Trophoblast cell (in vitro differentiated cells and primary cell): Measurements from ENCODE around the gene RNF212. TPM values are rescaled to one million over a fixed set of nuclear protein-coding genes. Genes with fewer than 3 reads are reported as not detected.

ENCODE experiments used
- DNase-seq, 2 donors: peaks; one replicate each; pipeline ENCODE4 v3.0.0-alpha.2; 2016
- H2AFZ ChIP-seq: 2 replicates; pipeline ENCODE4 v1.6.1; 2013; ENCODE audit warnings: low read length, moderate library complexity, mild to moderate bottlenecking; ENCODE audit not compliant: insufficient read depth, poor library complexity
- H2AK5ac ChIP-seq: 2 replicates; pipeline ENCODE4 v1.6.1; 2013; ENCODE audit warnings: mild to moderate bottlenecking, low read length
- H2BK120ac ChIP-seq: 2 replicates; pipeline ENCODE4 v1.6.1; 2013; ENCODE audit warnings: low read length, mild to moderate bottlenecking, moderate library complexity; ENCODE audit not compliant: insufficient read depth, poor library complexity
- H2BK12ac ChIP-seq: 2 replicates; pipeline ENCODE4 v1.6.1; 2013; ENCODE audit warnings: mild to moderate bottlenecking, low read length, moderate library complexity
- H2BK5ac ChIP-seq: 2 replicates; pipeline ENCODE4 v1.6.1; 2013; ENCODE audit warnings: low read length, low read depth, moderate library complexity, mild to moderate bottlenecking; ENCODE audit not compliant: poor library complexity
- H3K14ac ChIP-seq: 2 replicates; pipeline ENCODE4 v1.6.1; 2013; ENCODE audit warnings: mild to moderate bottlenecking, low read length
- H3K18ac ChIP-seq: 2 replicates; pipeline ENCODE4 v1.6.1; 2013; ENCODE audit warnings: mild to moderate bottlenecking, low read length
- H3K23ac ChIP-seq: 2 replicates; pipeline ENCODE4 v1.6.1; 2013; ENCODE audit warnings: low read length
- H3K27ac ChIP-seq: 2 replicates; pipeline ENCODE4 v1.5.1; 2013; ENCODE audit warnings: low read depth, mild to moderate bottlenecking, inconsistent platforms, low read length, moderate library complexity
- H3K27me3 ChIP-seq: 2 replicates; pipeline ENCODE4 v1.6.1; 2013; ENCODE audit warnings: inconsistent platforms, mild to moderate bottlenecking, low read length, moderate library complexity; ENCODE audit not compliant: insufficient read depth
- H3K36me3 ChIP-seq, 2 experiments: 1 replicate in 1 of 2; 2 replicates in 1 of 2; pipeline ENCODE4 v1.6.1; 2013; ENCODE audit warnings: low read length in 2 of 2, mild to moderate bottlenecking in 2 of 2, moderate library complexity in 1 of 2; ENCODE audit not compliant: insufficient read depth in 2 of 2, control insufficient read depth in 1 of 2
- H3K4ac ChIP-seq: 2 replicates; pipeline ENCODE4 v1.6.1; 2013; ENCODE audit warnings: low read depth, mild to moderate bottlenecking, low read length, moderate library complexity
- H3K4me1 ChIP-seq, 2 experiments: 1 replicate in 1 of 2; 2 replicates in 1 of 2; pipeline ENCODE4 v1.6.1; 2013; ENCODE audit warnings: low read length in 2 of 2, mild to moderate bottlenecking in 2 of 2, moderate library complexity in 1 of 2; ENCODE audit not compliant: insufficient read depth in 2 of 2, control insufficient read depth in 1 of 2
- H3K4me2 ChIP-seq: 2 replicates; pipeline ENCODE4 v1.6.1; 2013; ENCODE audit warnings: inconsistent platforms, mild to moderate bottlenecking, low read length, moderate library complexity
- H3K4me3 ChIP-seq: 2 replicates; pipeline ENCODE4 v1.5.1; 2013; ENCODE audit warnings: mild to moderate bottlenecking, low read depth, low read length, inconsistent platforms
- H3K79me1 ChIP-seq: one replicate; pipeline ENCODE4 v1.6.1; 2013; ENCODE audit warnings: low read length
- H3K79me2 ChIP-seq: 2 replicates; pipeline ENCODE4 v1.6.1; 2013; ENCODE audit warnings: low read length, mild to moderate bottlenecking; ENCODE audit not compliant: control insufficient read depth, insufficient read depth, poor library complexity
- H3K9ac ChIP-seq: 2 replicates; pipeline ENCODE4 v1.6.1; 2013; ENCODE audit warnings: mild to moderate bottlenecking, low read length
- H3K9me3 ChIP-seq: 2 replicates; pipeline ENCODE4 v1.6.1; 2013; ENCODE audit warnings: low read depth, mild to moderate bottlenecking, control low read depth, inconsistent platforms, low read length; ENCODE audit not compliant: insufficient read depth
- H4K12ac ChIP-seq: 2 replicates; pipeline ENCODE4 v1.6.1; 2013; ENCODE audit warnings: low read depth, mild to moderate bottlenecking, low read length, moderate library complexity
- H4K8ac ChIP-seq: 2 replicates; pipeline ENCODE4 v1.6.1; 2013; ENCODE audit warnings: low read depth, mild to moderate bottlenecking, low read length, moderate library complexity
- H4K91ac ChIP-seq: one replicate; pipeline ENCODE4 v1.6.1; 2013; ENCODE audit warnings: low read depth, mild to moderate bottlenecking, low read length, moderate library complexity
- WGBS: extraction: QIAGEN DNeasy Blood & Tissue Kit; methylation state at CpG from one replicate; pipeline ENCODE4 v1.1.7; 2013; ENCODE audit warnings: missing lambda C conversion rate; ENCODE audit not compliant: insufficient read length, insufficient coverage; ENCODE audit errors: extremely low coverage; 5-methylcytosine and 5-hydroxymethylcytosine counted together
- polyA plus RNA-seq: library from polyadenylated mRNA; stranded (reverse); fragments of 200-250 nt; gene quantifications from 2 replicates; pipeline ENCODE4 v1.2.3, GENCODE V29; 2013

The RNF212 gene
- polyA plus RNA-seq, result 0.48 and 0.62 TPM in 2 replicates

GRCh38 chr4:1113311-1114009 is at the start of gene RNF212:
Gene RNF212 (minus strand): TSS chr4:1113564. CDS start chr4:1113464, 100 bp downstream.
- Histone ChIP-seq H2BK5ac (no peak within 1 kb of the TSS), H3K18ac (no peak within 1 kb of the TSS), H3K36me3 (no peaks in the 10 kb centered on the region), H3K14ac (no peak within 1 kb of the TSS), H3K4me1 (peaks cover 0 to 2% of the 10 kb centered on the region in 2 experiments), H3K27ac (no peak within 1 kb of the TSS), H4K91ac (no peak within 1 kb of the TSS), H2AK5ac (no peak within 1 kb of the TSS), H3K4me2 (peak within 1 kb of the TSS; percentile 52), H4K8ac (no peak within 1 kb of the TSS), H3K27me3 (peaks cover 4% of the 10 kb centered on the region), H3K9ac (no peak within 1 kb of the TSS), H3K79me2 (no peaks in the 10 kb centered on the region), H3K23ac (no peak within 1 kb of the TSS), H3K9me3 (peaks cover 7% of the 10 kb centered on the region), H3K4ac (no peak within 1 kb of the TSS), H2BK12ac (no peak within 1 kb of the TSS), H2BK120ac (no peak within 1 kb of the TSS), H3K4me3 (peak within 1 kb of the TSS; percentile 39), H3K79me1 (no peaks in the 10 kb centered on the region), H2AFZ (no peak within 1 kb of the TSS), H4K12ac (no peak within 1 kb of the TSS)
- no CpG with 5 or more reads among the region's 72 CpGs for WGBS
- DNase-seq, result no peak

DNA sequence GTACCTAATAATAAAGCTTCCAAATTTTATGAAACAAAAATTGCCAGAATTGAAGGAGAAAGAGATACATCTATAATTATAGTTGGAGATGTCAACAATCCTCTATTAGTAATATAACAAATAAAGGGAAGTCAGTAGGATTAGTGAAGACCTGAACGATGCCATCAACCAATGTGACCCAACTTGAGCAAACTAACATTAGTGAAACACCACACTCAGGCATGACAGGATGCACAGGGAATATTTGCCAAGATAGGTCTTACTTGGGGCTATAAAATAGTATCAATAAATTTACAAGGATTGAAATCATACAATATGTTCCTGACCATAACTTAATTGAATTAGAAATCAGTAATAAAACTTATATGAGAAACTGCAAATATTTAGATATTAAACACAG is 47.0 kb upstream of the RNF212 start:
- H3K9me3 ChIP-seq, result peaks cover 9% of the 10 kb centered on the region

DNA sequence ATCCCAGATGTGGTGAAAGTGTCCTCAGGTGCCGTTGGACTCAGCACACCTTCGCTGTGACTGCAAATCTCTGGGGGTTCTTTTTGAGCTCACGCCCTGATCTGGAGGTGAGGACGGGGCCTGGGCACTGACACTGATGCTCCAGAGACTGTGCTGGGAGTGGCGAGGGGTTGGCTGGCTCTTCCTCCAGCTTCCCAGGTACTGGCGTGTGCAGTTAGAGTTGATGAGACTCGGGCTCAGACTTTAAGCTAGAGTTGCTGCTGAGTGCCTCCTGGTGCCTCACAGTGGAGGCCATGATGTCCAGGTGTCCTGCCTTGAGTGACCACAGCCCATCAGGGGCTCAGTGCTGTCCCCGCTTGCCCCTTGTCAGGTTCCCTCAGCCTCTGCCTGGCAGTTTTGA is 42.7 kb upstream of the RNF212 start:
- Histone ChIP-seq H2BK5ac (no peak overlapping the region), H3K79me2 (no peaks in the 10 kb centered on the region), H3K79me1 (no peaks in the 10 kb centered on the region), H2BK12ac (no peak overlapping the region), H4K91ac (no peak overlapping the region), H3K27me3 (no peaks in the 10 kb centered on the region), H2AFZ (no peak overlapping the region), H3K4me3 (no peak overlapping the region), H4K12ac (no peak overlapping the region), H3K4me1 (no peaks in the 10 kb centered on the region), H3K9ac (no peak overlapping the region), H3K9me3 (peaks cover 13% of the 10 kb centered on the region), H3K4me2 (no peak overlapping the region), H3K36me3 (no peaks in the 10 kb centered on the region), H4K8ac (no peak overlapping the region), H3K14ac (no peak overlapping the region), H3K4ac (no peak overlapping the region), H2BK120ac (no peak overlapping the region), H3K23ac (no peak overlapping the region), H2AK5ac (no peak overlapping the region), H3K27ac (no peak overlapping the region), H3K18ac (no peak overlapping the region)
- WGBS, result no CpG with 5 or more reads among the region's 8 CpGs
- DNase-seq, result no peak

More for the DNA sequence above, 47.0 kb upstream of the RNF212 start:
- Histone ChIP-seq H3K4me2 (no peak overlapping the region), H4K8ac (no peak overlapping the region), H3K14ac (no peak overlapping the region), H3K79me2 (no peaks in the 10 kb centered on the region), H3K4me1 (no peaks in the 10 kb centered on the region), H2AFZ (no peak overlapping the region), H3K4ac (no peak overlapping the region), H2BK12ac (no peak overlapping the region), H3K9ac (no peak overlapping the region), H3K18ac (no peak overlapping the region), H2BK5ac (no peak overlapping the region), H3K36me3 (no peaks in the 10 kb centered on the region), H3K27ac (no peak overlapping the region), H4K12ac (no peak overlapping the region), H3K23ac (no peak overlapping the region), H4K91ac (no peak overlapping the region), H3K27me3 (no peaks in the 10 kb centered on the region), H2AK5ac (no peak overlapping the region), H3K4me3 (no peak overlapping the region), H2BK120ac (no peak overlapping the region), H3K79me1 (no peaks in the 10 kb centered on the region)
- no CpG with 5 or more reads among the region's 1 CpG for WGBS
- no peak for DNase-seq

- H2BK120ac ChIP-seq, result no peak overlapping the region
- no peaks in the 10 kb centered on the region for H3K79me2 ChIP-seq
- no peak for DNase-seq
- WGBS, result no CpG with 5 or more reads among the region's 3 CpGs
- no peak overlapping the region for H3K18ac ChIP-seq
- peaks cover 19% of the 10 kb centered on the region for H3K9me3 ChIP-seq
- no peak overlapping the region for H3K27ac ChIP-seq
- H3K27me3 ChIP-seq, result no peaks in the 10 kb centered on the region
- H3K4me3 ChIP-seq, result no peak overlapping the region
- no peak overlapping the region for H3K4ac ChIP-seq
- no peak overlapping the region for H2AK5ac ChIP-seq
- H3K79me1 ChIP-seq, result no peaks in the 10 kb centered on the region
- no peak overlapping the region for H3K9ac ChIP-seq
- H2AFZ ChIP-seq, result no peak overlapping the region
- no peak overlapping the region for H4K8ac ChIP-seq
- no peak overlapping the region for H4K12ac ChIP-seq
- no peak overlapping the region for H2BK12ac ChIP-seq
- no peaks in the 10 kb centered on the region for H3K4me1 ChIP-seq
- no peaks in the 10 kb centered on the region for H3K36me3 ChIP-seq
- no peak overlapping the region for H3K23ac ChIP-seq
- no peak overlapping the region for H3K4me2 ChIP-seq
- H2BK5ac ChIP-seq, result no peak overlapping the region
- H3K14ac ChIP-seq, result no peak overlapping the region
- no peak overlapping the region for H4K91ac ChIP-seq
Measured at GRCh38 chr4:1155314-1155713, 42.0 kb upstream of the RNF212 start.
